Measurements from ENCODE around the gene PUM2.

The PUM2 gene

DNA sequence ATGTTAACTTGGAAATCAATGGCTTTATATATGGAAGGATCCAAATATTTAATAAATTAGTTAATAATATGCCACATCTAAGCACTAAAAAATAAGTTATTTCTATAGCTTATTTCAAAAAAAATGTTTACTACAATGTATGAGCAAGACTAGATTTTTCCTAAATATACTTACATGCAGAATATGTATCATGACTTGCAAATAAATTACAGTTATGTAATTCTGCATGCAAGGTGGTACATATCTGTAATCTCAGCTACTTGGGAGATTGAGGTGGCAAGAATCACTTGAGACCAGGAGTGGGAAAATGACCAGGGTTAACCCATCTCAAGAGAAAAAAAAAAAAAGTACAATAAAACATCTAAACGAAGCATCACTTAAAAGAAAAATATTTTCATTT is 11.6 kb downstream of the PUM2 start:
- no peak for DNase-seq (ENCODE audit: low read depth)

GRCh38 chr2:20334605-20335203 is 15.9 kb downstream of the PUM2 start:
- DNase-seq (ENCODE audit: low read depth) = no peak

GRCh38 chr2:20333738-20334137 is 16.9 kb downstream of the PUM2 start:
- no peak for DNase-seq (ENCODE audit: low read depth)

- DNase-seq (ENCODE audit: low read depth) = no peak
Measured at GRCh38 chr2:20330192-20330591, 20.5 kb downstream of the PUM2 start.

DNA sequence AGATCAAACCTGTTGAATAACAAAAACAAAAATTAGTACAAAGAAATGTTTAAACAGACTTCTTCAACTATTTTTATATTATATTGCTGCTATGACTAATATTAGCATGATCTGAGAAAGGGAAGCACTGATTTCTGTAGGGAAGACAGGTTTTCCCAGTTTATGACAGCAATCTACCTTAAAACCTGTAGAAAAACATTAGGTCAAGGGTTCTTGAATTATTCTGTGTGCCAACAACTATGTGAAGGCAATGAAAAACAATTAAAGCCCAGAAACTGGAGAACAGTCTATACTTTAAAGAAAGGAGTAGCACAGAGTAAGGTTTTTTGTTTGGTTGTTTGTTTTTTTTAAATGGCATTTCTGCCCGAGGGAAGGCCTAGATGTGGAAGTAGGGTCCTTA is 23.3 kb downstream of the PUM2 start:
- no peak for DNase-seq (ENCODE audit: low read depth)

GRCh38 chr2:20326163-20326780 is 24.4 kb downstream of the PUM2 start:
- DNase-seq (ENCODE audit: low read depth) = no peak

DNA sequence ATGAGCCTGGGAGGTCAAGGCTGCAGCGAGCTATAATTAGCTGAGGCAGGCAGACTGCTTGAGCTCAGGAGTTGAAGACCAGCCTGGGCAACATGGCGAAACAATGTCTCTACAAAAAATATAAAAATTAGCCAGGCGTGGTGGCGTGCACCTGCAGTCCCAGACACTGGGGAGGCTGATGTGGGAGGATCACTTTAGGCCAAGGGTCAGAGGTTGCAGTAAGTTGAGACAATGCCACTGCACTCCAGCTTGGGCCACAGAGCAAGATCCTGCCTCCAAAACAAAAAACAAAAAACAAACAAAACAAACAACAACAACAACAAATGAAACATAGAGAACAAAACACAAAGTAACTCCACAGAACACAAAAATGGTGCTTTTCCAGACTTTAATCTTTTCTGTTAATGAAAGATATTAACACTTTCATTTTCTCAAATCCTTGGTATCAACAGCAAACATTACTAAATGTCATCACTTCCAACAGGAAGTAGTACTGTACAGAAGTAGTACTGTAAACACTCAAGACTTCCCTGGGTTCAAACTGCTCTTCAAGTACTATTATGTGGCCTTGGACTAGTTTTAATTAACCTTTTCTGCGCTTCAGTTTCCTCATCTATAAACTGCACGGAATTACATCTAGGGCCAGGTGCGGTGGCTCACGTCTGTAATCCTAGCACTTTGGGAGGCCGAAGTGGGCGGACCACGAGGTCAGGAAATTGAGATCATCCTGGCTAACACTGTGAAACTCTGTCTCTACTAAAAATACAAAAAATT is 27.9 kb downstream of the PUM2 start:
- DNase-seq (ENCODE audit: low read depth) = no peak

DNA sequence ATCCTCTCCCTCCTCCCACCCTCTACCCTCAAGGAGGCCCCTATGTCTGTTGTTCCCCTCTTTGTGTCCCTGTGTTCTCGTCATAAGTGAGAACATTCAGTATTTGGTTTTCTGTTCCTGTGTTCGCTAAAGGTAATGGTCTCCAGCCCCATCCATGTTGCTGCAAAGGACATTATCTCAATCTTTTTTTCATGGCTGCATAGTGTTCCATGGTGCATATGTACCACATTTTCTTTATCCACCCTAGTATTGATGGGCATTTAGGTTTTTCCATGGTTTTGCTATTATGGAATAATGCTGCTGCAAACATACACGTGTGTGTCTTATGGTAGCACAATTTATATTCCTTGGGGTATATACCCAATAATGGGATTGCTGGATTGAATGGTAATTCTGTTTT is 33.0 kb downstream of the PUM2 start:
- DNase-seq (ENCODE audit: low read depth) = no peak

DNA sequence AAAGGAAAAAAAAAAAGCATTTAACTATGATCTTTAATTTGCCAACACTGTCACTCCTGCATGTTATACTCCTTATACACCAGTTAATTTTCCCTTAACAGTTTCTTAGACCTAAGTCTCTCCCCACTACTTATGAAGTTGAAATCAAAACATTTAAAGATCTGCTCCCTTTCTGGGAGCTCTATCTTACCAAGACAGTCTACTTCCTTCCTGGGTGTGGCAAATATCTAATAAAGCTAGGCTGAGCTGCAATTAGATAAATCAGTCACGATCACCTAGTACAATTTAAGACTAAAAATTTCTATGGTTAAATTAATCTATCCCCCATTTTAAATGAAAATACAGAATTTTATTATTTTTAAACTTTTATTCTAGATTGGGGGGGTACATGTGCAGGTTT is 33.4 kb downstream of the PUM2 start:
- DNase-seq (ENCODE audit: low read depth) = no peak

- DNase-seq (ENCODE audit: low read depth) = no peak
Measured at GRCh38 chr2:20314562-20315501, 35.8 kb downstream of the PUM2 start.

DNA sequence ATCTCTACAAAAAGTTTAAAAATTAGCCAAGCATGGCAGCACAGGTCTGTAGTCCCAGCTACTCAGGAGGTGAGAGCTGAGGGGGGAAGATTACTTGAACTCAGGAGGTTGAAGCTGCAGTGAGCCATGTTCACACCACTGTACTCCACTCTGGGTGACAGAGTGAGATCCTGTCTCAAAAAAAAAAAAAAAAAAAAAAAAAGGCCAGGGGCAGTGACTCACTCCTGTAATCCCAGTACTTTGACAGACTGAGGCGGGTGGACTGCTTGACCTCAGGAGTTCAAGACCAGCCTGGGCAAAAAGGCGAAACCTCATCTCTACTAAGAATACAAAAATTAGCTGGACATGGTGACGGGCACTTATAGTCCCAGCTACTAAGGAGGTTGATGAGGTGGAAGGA is 37.0 kb downstream of the PUM2 start:
- no peak for DNase-seq (ENCODE audit: low read depth)

DNA sequence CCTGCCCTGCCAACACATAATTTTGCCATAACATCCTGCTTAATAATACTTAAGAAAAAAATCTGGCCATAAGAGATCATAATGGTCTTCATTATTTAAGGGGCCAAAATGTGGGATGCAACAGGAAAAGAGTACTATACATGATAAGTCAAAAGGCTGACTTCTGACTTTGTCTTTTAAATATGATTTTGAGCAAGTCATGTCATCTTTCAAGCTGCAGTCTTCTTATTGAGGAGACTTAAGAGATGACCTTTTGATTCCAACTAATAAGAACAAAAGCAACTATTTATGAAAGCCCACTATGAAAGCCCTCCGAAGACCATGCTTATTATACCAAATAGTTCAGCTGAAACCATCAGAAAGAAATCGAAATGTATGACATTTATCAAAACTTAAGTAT is 41.6 kb downstream of the PUM2 start:
- DNase-seq (ENCODE audit: low read depth) = no peak

DNA sequence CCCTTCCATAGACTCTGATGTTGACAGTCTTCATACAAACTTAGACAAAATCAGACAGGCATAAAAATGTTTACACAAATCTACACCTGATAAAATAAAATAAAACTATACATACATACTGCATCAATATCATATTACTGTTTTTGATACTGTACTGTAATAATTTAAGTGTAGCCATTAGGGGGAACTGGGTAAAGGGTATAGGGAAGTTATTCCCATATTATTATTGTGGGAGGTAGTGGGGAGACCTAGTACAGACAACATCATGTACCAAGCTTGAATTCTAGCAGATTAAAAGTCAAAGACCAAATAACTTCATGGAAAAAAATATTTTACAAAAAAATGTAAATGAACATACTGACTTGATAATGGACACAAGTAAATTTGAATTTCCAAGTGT is 43.3 kb downstream of the PUM2 start:
- DNase-seq (ENCODE audit: low read depth) = no peak

GRCh38 chr2:20304411-20304810 is 46.2 kb downstream of the PUM2 start:
- DNase-seq (ENCODE audit: low read depth) = no peak

- no peak for DNase-seq (ENCODE audit: low read depth)
Measured at GRCh38 chr2:20303966-20304365, 46.7 kb downstream of the PUM2 start.

GRCh38 chr2:20302019-20302418 is 48.6 kb downstream of the PUM2 start:
- DNase-seq (ENCODE audit: low read depth) = no peak

DNA sequence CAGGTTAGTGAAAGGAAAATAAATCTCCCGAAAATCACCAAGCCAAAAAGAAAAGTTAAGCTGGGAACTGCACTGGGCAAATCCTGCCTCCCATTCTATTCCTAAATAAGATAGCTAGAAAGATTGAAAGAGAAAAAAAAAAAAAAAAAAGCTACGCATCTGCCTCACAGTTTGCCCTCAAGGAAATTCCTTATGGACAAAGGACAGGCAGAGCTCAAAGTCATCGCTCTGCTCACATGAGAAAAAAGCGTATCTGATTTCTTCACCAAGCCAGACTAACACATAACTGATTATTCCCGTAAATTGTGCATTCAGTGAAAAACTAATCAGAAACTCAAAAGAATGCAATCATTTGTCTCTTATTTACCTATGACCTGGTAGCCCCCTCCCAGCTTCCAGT is 50.0 kb downstream of the PUM2 start:
- no peak for DNase-seq (ENCODE audit: low read depth)

DNA sequence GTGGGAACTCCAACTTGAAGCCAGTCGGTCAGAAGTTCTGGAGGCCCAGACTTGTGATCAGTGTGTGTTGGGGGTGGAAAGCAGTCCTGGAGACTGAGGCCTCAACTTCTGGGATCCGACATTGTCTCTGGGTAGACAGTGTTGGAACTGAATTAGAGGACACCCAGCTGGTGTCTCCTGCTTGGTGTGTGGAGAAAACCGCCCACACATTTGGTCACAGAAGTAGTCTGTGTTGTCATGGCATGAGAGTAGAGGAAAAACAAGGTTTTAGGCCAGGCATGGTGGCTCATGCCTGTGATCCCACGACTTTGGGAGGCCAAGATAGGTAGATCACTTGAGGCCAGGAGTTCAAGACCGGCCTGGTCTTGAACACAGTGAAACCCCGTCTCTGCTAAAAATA is 51.5 kb downstream of the PUM2 start:
- DNase-seq (ENCODE audit: low read depth) = no peak

DNA sequence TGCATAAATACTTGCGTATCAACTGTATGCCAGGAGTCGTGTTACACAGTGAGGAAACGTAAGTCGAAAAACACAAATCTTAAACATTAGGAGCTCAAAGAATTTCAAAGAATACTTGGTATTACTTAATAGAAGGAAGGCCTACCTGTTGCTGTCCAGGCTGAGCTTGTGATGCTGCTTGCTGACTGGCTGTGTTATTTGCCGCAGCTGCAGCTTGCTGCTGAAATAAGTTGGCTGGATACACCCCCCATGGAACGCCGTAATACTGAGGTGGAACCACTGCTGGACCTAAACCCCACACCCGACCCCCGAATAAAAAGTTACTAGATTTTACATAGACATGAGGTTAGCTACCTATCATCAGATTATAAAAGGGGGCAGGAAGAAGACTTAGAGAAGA is 56.4 kb downstream of the PUM2 start:
- DNase-seq (ENCODE audit: low read depth) = no peak

- DNase-seq (ENCODE audit: low read depth) = no peak
Measured at GRCh38 chr2:20292984-20293383, 57.7 kb downstream of the PUM2 start.

DNA sequence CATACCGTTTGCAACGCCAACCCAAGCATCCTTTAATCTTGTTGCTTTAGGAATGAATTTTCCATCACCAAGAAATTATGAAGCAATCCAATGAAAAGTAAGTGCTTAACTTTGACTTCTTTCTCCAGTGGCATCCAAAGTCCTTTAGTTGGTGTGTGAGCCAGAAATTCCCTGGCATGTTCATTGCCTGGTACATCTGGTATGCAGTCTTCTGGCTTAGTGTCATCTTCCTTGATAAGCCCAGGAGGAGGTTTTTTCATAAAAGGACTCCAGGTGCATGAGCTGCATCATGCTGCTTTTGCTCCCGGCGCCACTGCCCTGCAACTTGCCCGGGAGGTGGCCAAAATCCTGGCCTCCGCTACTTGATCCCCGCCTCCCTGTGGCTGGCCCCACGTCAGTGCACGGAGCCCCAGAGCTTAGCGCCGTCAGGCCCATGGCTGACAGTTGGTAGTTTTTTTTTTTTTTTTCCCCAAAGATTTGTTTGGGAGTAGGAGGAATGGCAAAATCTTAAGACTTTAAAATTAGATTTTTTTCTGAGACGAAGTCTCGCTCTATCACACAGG is 58.7 kb downstream of the PUM2 start:
- DNase-seq (ENCODE audit: low read depth) = no peak

- no peak for DNase-seq (ENCODE audit: low read depth)
Measured at GRCh38 chr2:20291106-20291564, 59.5 kb downstream of the PUM2 start.

All from stimulated activated CD8-positive, alpha-beta memory T cell treated with anti-CD3 and anti-CD28 coated beads, Interleukin-12 subunit alpha, Interleukin-12 subunit beta, amount 100 ng/mL, for 4 hours (primary cell).